K562 (cell line): ENCODE measurements around the gene FSCN2. TPM values are rescaled to one million over a fixed set of nuclear protein-coding genes. Genes with fewer than 3 reads are reported as not detected.

ENCODE experiments used
- DIDO1 ChIP-seq: fragments of 450-650 bp; IDR thresholded peaks from 2 replicates; pipeline ENCODE4 v1.6.1; 2016; ENCODE audit warnings: low read depth, missing biosample characterization, missing genetic modification characterization
- FOXA3 ChIP-seq, 2 experiments: fragments of 450-650 bp in 1 of 2; sonication (generic) in 1 of 2; formaldehyde crosslinking; IDR thresholded peaks in 1 of 2; conservative IDR thresholded peaks in 1 of 2; 2 replicates each; pipeline versions ENCODE4 v1.4.0 to v1.8.0; 2020 to 2022; ENCODE audit warnings: mild to moderate bottlenecking in 2 of 2, missing genetic modification reagents in 1 of 2
- GTF2E2 ChIP-seq: fragments of 200-800 bp; sonication (Bioruptor generic); IDR thresholded peaks from 2 replicates; pipeline ENCODE4 v1.6.1; 2016; ENCODE audit warnings: missing genetic modification characterization, missing compliant biosample characterization
- HES1 ChIP-seq: fragments of 450-650 bp; IDR thresholded peaks from 2 replicates; pipeline ENCODE4 v1.6.1; 2016; ENCODE audit warnings: low read depth, mild to moderate bottlenecking, moderate library complexity
- ILK ChIP-seq: fragments of 450-650 bp; IDR thresholded peaks from 2 replicates; pipeline ENCODE4 v1.6.1; 2016; ENCODE audit warnings: missing genetic modification characterization, low read depth, mild to moderate bottlenecking, missing compliant biosample characterization, moderate library complexity, borderline replicate concordance
- PHB ChIP-seq: fragments of 250-450 bp; sonication (Bioruptor Pico); IDR thresholded peaks from 2 replicates; pipeline ENCODE4 v1.5.0; 2021
- SOX6 ChIP-seq: fragments of 450-650 bp; IDR thresholded peaks from 2 replicates; pipeline ENCODE4 v1.6.1; 2014; ENCODE audit warnings: mild to moderate bottlenecking
- TCF7L2 ChIP-seq: fragments of 150-350 bp; IDR thresholded peaks from 2 replicates; pipeline ENCODE4 v1.6.1; 2016; ENCODE audit warnings: low read depth, mild to moderate bottlenecking, low read length, moderate library complexity
- ZBTB40 ChIP-seq, 2 experiments: fragments of 450-650 bp in 1 of 2; sonication (generic) in 1 of 2; formaldehyde crosslinking in 1 of 2; IDR thresholded peaks; 2 replicates each; pipeline versions ENCODE4 v1.7.1 to v1.9.0; 2016 to 2022; ENCODE audit warnings: inconsistent platforms in 1 of 2, mild to moderate bottlenecking in 1 of 2, missing genetic modification reagents in 1 of 2
- ZFX ChIP-seq: sonication (generic); formaldehyde crosslinking; IDR thresholded peaks from 2 replicates; pipeline ENCODE4 v1.8.0; 2022; ENCODE audit warnings: mild to moderate bottlenecking, missing genetic modification reagents, moderate library complexity
- polyA plus RNA-seq, 8 experiments: library from polyadenylated mRNA; depleted of rRNA in 4 of 8; stranded (reverse) in 5 of 8; unstranded in 3 of 8; fragments of >200 nt; fragmentation: Nextera tagmentation in 2 of 8; fragmentation: Illumina TruSeq in 1 of 8; extraction: Ambion mirVana in 2 of 8; extraction: Trizol in 1 of 8; gene quantifications; 2 replicates each; pipeline versions ENCODE4 v1.2.1 to v1.2.3, GENCODE V29; 2011 to 2014; ENCODE audit warnings: inconsistent platforms in 1 of 8, missing spikeins in 1 of 8
- total RNA-seq, 7 experiments: library from RNA; depleted of rRNA in 6 of 7; stranded (reverse); fragments of >200 nt in 6 of 7; fragmentation: Illumina TruSeq in 2 of 7; extraction: Trizol in 2 of 7; gene quantifications; 2 replicates each; pipeline versions ENCODE4 v1.2.1 to v1.2.3, GENCODE V29; 2011 to 2021; ENCODE audit warnings: low replicate concordance in 1 of 7
- TF ChIP-seq, protein P1 (sequence below): sonication (generic); formaldehyde crosslinking; IDR thresholded peaks from 2 replicates; pipeline ENCODE4 v1.9.0; 2022; ENCODE audit warnings: mild to moderate bottlenecking, missing genetic modification reagents
- TF ChIP-seq, protein P2 (sequence below): sonication (generic); formaldehyde crosslinking; IDR thresholded peaks from 2 replicates; pipeline ENCODE4 v1.8.0; 2022; ENCODE audit warnings: mild to moderate bottlenecking, missing genetic modification reagents

Gene FSCN2
- total and polyA plus RNA-seq, 9 of the 15 experiments (the other 6 are each of a cell fraction or from before 2014, with no cell fraction given): 0.08 TPM; not detected in 8

DNA sequence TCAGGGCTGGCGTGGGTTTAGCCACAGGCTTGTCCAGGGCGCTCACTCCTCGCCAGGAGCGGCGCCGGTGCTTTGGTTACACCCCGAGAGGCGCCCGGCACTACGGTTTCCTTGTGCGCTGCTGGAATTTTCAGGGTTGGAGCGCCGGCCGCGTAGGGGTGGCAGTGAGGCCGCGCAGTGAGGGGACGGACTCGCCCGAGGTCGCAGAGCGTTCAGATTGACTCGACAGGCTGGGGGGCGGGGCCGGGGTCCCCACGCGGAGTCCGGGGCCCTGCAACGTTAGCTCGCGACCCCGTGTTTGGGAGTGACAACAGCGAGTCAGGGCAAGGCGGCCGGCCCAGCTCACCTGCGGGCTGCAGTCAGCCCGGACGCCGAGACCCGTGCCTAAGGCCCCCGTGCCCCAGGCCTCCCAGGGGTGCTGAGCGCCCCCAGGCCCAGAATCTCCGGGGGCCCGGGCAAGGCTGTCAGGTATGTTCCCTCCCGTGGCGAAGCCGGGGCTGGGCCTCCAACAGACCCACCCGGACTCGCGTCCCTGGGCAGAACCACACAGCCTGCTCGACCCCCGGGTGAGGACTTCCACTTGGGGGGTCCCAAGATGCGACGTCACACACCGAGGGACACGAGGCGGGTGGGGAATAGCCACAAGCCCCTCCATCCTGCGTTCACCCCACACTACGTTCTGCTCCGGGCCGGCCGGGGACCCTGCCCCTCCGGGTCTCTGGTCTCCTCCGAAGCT lies 14.3 kb upstream of the FSCN2 start (continued):
- TF ChIP-seq ZBTB40 (IDR thresholded peaks at IDR 0.05) (no peak), ZBTB40 (CRISPR knock-in tag; IDR thresholded peaks at IDR 0.05) (no peak), ZFX (CRISPR knock-in tag) (peak; percentile 30; the same call in 1 of the 2 replicates), ILK (tag) (no peak), HES1 (no peak), SOX6 (no peak), TCF7L2 (no peak), PHB (peak; percentile 5; the same call in 1 of the 2 replicates), GTF2E2 (tag) (no peak), DIDO1 (no peak), FOXA3 (CRISPR knock-in tag; conservative IDR thresholded peaks at IDR 0.05 in 1 of 2, IDR thresholded peaks at IDR 0.05 in 1 of 2) (0 out of 4 replicates have a peak, but pooled peaks of 1 of the 2 experiments have one; percentile 12)
- TF ChIP-seq, protein P1, sequence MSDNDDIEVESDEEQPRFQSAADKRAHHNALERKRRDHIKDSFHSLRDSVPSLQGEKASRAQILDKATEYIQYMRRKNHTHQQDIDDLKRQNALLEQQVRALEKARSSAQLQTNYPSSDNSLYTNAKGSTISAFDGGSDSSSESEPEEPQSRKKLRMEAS: no peak
- TF ChIP-seq, protein P2, sequence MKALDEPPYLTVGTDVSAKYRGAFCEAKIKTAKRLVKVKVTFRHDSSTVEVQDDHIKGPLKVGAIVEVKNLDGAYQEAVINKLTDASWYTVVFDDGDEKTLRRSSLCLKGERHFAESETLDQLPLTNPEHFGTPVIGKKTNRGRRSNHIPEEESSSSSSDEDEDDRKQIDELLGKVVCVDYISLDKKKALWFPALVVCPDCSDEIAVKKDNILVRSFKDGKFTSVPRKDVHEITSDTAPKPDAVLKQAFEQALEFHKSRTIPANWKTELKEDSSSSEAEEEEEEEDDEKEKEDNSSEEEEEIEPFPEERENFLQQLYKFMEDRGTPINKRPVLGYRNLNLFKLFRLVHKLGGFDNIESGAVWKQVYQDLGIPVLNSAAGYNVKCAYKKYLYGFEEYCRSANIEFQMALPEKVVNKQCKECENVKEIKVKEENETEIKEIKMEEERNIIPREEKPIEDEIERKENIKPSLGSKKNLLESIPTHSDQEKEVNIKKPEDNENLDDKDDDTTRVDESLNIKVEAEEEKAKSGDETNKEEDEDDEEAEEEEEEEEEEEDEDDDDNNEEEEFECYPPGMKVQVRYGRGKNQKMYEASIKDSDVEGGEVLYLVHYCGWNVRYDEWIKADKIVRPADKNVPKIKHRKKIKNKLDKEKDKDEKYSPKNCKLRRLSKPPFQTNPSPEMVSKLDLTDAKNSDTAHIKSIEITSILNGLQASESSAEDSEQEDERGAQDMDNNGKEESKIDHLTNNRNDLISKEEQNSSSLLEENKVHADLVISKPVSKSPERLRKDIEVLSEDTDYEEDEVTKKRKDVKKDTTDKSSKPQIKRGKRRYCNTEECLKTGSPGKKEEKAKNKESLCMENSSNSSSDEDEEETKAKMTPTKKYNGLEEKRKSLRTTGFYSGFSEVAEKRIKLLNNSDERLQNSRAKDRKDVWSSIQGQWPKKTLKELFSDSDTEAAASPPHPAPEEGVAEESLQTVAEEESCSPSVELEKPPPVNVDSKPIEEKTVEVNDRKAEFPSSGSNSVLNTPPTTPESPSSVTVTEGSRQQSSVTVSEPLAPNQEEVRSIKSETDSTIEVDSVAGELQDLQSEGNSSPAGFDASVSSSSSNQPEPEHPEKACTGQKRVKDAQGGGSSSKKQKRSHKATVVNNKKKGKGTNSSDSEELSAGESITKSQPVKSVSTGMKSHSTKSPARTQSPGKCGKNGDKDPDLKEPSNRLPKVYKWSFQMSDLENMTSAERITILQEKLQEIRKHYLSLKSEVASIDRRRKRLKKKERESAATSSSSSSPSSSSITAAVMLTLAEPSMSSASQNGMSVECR (CRISPR knock-in tag): 0 out of 2 replicates have a peak, but pooled peaks have one; percentile 45
